Activated naive CD4-positive, alpha-beta T cell treated with anti-CD3 and anti-CD28 coated beads, Interleukin-2, amount 50 U/mL, for 16 hours (primary cell): ENCODE measurements around the gene DVL1.
"Not testable (repeated sequence)": the region's sequence is repeated elsewhere in the genome, so short reads cannot be mapped to it uniquely, and the experiment has no call there.

Experiments
- DNase-seq: peaks from one replicate; pipeline ENCODE4 v3.0.0-alpha.2; 2020

Gene DVL1

DNA sequence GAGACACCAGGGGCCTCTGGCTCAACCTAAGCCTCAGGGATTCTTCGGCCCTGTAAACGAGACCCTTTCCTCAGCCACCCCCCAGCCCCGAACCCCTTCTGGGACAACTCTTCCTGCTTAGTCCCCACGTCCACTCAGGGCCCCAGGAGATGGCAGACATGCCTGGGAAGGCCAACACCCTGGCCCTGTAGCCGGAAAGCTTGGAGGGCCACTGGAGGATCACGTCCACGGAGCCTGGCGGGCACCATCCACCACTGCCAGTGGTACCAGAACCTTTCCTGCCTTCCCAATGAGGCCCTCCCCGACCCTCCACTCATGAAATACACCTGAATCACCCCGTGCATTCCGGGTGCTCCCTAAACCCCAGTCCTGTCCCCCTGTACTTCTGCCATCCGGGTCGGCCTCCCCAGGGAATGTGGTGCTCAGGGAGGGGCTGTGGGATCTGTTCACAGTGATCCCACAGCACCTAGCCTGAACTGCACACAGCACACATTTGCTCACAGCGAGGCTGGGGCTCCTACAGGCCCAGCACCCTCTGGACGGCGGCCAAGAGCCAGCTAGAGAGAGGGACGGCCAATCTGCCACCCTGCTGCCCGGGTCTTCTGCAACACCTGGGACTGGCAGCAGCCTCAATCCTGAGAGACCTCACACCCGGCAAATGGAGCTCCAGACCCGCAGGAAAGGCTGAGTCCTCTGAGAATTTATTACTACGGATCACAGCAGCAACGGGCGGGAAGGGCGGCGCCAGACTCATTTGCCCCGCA is 24.0 kb upstream of the DVL1 start:
- no peak for DNase-seq

DNA sequence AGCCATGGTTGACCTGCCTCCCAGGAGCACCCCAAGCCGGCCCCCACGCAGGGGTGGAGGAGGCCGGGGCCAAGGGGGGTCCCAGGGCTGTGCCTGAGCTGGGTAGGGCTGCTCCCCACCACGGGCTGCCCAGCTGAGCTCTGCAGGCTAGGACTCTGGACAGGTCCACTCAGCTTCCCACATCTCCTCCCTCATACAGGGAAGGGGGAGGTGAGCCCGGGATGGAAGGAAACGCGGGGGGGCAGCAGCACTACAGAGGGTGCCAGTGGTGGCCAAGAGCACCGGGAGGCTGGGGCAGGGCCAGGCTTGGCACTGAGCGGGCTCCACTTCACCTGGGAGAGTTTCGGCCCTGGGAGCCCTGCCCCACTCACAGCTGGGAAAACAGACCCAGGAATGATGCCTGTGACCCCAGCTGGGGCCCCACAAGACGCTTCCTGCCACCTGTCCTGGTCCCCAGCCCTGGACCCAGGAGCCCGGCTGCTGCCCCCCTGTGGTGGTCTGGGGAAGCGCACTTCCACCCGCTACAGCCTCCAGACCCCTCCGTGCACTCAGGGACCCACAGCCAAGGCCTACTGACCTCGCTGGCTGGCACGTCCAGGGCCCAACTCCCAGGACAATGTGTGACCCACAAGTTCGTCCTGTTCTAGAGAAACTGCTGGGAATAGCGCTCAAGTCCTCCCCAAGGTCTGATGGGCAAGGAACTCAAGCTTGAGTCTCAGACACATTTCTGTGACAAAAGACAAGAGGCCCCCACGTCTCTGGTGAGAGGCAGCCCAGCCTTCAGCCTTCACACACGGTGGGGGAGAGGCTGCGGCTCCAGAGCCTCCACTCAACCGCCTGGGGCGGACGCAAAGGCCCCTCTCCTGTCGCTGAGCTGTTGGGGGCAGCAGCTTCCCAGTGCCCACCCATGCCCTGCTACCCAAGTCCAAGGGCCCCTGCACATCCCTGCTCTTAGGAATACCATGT is 22.8 kb upstream of the DVL1 start:
- DNase-seq = peak; percentile 77

DNA sequence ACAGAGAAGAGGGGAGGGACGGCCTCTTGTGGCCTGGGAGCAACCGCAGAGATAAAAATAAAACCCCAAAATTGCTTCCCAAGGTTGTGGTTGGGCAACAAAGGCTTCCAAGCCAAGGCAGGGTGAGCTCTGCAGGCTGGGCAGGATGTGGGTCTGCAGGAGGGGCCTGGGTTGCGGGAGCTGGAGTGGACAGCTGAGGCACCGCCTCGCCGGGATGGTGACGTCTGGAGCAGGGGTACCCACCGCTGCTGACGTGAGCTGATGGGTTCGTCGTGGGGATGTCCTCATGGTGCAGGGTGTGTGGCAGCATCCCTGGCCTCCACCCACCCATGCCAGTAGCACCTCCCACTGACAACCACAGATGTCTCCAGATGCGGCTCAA is 22.1 kb upstream of the DVL1 start:
- DNase-seq = no peak

DNA sequence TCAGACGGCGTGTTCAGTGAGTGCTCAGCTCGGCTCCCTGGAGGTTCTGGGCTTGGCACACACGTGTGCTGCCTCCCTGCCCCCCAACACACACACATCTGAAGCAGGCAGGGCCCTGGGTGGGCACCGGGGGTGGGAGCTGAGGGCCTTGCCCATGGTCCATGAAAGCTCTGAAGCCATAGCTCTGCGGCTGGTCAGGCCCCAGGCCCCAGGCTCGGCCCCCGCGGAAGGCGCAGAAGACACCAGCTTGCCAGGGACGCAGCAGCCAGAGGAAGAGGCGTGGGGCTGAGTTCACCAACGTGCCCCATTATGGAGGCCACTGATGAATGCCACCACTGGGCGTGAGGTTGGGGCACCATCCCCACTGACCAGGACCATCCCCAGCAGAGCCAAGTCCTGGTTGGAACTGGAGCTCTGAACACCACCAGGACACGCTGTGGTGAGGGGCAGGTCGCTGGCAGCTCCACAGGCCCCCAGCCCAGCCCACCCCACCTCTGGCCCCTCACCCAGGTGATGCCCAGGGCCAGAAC is 21.6 kb upstream of the DVL1 start:
- DNase-seq = no peak

GRCh38 chr1:1370094-1370493 is 20.9 kb upstream of the DVL1 start:
- DNase-seq = not testable (repeated sequence)

DNA sequence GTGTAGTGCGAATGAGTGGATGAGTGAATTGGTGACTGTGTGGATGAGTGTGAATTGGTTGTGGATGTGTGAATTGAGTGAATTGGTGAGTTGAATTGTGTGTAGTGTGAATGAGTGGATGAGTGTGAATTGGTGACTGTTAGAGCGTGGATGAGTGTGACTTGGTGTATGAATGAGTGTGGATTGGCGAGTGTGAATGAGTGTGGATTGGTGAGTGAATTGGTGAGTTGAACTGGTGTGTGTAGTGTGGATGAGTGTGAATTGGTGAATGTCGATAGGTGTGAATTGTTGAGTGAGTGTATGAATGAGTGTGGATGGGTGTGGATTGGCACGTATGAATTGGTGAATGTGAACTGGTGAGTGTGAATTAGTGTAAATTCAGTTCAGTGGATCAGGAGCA is 18.1 kb upstream of the DVL1 start:
- DNase-seq = no peak

GRCh38 chr1:1366699-1367066 is 17.5 kb upstream of the DVL1 start:
- DNase-seq = no peak

DNA sequence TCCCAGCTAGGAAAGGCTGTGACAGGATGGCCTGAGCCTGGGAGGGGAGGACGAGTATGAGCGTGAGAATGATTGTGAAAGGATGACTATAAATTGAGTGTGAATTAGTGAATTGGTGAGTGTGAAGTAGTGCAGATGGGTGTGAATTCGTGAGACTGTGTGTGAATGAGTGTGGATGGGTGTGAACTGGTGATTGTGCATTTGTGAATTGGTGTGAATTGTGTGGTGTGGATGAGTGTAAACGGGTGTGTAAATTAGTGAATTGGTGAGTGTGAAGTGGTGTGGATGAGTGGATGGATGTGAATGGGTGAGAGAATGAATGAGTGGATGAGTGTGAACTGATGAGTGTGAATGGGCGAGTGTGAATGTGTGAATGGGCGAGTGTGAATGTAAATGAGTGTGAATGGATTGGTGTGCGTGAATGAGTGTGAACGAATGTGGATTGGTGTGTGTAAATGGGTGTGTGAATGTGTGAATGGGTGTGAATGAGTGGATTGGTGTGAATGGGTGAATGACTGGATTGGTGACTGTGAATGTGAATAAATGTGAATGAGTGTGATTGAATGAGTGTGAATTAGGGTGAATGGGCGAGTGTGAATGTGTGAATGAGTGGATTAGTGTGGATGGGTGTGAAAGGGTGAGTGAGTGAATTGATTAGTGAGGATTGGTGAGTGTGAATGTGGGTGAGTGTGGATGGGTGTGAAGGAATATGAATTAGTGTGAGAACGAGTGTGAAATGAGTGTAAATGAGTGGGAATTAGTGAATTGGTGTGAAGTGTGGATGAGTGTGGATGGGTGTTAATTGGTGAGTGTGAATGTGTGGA is 16.9 kb upstream of the DVL1 start:
- no peak for DNase-seq

DNA sequence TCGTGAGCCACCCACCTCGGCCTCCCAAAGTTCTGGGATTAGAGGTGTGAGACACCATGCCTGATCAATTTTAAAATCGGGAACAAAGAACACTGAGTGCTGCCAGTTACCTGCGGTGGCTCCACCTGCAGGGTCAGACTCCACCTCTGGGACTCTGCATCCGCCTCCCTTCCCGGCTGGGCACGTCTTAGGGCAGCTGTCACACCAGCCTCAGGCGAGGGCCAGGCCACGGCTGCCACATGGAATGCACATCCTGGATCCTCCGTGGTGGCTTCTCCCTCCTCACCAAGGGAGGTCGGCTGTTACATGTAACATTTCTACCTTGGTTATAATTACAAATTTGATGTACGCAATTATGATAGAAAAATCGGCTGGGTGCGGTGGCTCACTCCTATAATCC is 15.0 kb upstream of the DVL1 start:
- DNase-seq = no peak

GRCh38 chr1:1361982-1362423 is 12.8 kb upstream of the DVL1 start:
- no peak for DNase-seq

DNA sequence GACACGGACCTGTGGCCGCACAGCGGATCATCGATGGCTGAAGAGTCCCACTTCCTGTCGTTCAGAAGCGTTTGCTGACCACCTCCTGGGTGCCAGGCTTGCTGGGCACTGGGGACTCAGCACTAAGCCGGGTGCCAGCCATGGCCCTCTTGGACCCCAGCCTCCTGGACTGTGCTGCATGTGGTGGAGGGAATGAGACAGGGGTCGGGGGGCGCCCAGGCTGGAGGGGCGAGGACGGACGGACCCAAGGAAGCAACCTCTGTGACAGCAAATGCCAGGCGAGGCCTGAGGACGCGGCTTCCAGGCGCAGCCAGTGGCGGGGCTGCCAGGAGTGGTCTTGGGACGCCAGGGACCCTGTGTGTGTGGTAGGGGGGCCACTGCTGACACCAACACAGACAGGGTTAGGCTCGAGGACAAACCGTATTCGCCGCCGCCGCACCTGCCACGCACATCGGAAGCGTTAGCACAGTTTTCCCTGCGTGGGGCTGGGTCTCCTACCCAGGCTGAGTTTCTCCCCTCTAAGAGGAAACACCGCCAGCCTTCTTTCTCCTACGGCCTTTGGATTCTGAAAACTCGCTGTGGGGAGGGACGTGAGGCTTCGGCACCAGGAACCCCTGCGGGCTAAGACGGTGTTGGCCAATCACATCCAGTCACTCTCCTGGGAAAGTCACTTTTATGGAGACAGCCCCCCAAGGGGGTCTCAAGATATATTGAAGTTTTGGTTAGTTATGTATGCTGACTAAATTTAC is 12.2 kb upstream of the DVL1 start:
- no peak for DNase-seq

DNA sequence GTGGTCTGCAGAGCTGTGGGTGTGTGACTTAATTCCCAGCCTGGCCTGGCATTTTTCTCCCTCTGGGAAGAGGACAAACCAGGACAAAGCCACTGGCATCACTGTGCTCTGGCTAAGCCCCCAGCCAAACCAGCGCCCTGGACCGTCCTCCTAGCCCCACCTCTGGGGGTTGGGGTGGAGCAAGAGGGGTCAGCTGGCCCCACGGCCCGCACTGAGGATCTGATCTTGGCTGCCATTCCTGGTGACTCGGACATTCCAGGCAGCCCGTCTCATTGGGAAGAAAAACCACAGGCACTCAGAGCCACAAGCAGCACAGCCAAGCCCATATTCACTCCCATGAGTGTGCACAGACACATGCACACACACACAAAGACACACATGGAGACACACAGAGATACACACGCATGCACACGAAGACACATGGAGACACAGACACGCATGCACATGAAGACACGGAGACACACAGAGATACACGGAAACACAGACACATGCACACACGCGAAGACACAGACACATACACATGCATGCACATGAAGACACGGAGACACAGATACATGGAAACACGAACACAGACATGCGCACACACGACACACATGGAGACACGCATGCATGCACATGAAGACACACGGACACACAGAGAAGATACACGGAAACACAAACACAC is 11.4 kb upstream of the DVL1 start:
- no peak for DNase-seq

DNA sequence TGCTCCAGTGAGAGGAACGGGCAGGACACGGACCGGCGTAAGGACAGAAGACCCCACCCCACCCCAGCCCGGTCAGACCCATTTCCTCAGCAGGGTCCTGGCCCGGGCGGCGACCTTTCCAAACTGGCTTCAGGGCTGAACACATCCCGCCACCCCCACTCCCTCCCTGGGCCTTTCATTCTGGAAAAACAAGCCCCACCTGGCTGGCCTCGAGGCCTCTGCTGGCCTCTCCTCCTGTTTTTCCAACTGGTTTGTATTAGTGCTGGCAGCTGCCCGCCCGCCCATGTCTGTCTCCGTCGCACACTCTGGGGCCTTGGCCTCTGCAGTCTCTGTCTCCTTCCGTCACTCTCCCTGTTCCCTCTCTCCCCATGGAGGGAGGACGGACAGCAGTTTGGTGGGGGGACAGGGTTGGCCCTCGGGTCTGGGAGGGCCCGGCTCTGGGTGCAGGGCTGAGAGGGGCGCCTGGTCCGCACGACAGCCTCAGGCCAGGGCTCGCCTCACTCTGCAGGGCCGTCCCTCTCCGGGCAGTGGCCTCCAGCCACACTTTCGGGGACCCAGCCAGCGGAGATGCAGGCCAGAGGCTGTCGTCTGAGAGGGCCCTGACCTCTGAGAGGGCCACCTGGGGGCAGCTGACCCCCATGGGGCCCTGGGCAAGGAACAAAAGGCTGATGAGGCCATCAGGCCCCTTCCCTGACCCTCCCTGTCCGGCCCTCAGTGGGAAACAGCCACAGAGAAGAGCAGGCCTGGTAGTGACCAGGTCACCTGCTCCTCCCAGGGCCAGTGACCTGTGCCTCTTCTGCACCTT is 10.6 kb upstream of the DVL1 start:
- no peak for DNase-seq

- no peak for DNase-seq
These were observed 10.1 kb upstream of the DVL1 start for GRCh38 chr1:1359308-1359663.

DNA sequence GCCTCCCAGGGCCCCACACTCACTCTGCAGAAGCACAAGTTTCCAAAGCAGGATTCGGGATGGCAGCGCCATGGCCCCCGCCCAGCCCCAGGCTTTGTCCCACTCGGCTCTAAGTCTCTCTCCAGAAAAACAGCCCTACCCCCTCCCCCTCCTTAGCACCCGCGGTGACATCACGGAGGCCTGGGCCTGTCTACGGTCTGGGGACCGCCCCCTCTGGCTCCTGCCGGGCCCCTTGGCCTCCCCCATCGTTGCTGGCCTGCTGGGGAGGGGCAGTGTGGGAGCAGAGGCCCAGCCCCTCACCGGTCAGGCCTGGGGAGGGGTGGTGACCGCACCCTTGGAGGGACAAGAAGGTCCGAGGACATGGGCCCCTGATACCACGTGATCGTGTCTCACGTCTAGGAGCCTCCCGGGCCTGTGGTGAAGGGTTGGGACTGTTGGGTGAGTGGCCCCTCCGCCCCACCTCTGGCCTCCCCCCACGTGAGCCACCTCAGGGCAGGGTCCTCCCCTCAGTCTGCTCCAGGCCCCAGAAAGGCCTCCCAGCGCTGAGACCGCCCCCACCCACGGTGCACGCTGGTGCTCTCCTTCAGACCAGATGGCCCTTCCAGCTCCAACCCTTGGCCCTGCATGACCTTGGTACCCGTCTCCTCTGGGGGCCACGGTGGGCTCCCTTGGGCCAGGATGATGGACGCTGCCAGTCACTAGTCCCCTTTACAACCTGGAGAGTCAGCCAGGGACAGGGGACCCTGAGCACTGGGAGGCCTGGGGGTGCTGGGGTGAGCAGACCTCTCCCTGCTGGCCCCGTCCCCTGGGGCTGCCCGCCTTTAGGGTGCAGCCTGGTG is 9.4 kb upstream of the DVL1 start, which contains the start of gene MXRA8:
Gene MXRA8 (minus strand): TSS at position 123 of the 839 bp plus-strand sequence. CDS start 51 bp downstream, at position 72.
- DNase-seq = no peak

DNA sequence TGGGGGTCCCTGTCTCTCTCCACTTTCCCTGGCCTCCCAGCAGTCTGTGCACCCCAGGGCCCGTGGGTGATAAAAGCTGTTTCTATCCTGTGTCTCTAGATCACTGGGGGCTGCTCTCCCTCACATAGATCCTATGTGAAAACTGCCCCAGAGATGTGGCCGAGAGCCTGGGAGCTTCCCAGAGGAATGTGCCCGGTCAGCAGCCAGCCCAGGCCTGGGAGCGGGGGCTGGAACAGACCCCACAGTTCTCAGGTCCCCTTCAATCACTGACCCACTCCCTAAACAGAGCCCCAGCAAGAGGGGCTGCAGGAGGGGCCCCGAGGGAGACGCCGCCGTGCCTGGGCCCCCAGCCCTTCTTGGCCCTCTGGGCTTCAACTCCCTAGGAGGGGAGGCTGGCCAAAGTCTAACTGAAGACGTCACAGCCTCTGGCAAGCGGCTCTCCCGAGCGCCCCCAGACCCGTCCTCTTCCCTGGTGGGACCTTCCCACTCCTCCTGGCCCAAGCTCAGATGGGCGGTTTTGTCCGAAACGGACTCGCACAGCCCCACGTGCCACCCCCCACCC is 8.7 kb upstream of the DVL1 start:
- DNase-seq = no peak

- no peak for DNase-seq
These were observed 7.7 kb upstream of the DVL1 start for GRCh38 chr1:1356796-1357401.

DNA sequence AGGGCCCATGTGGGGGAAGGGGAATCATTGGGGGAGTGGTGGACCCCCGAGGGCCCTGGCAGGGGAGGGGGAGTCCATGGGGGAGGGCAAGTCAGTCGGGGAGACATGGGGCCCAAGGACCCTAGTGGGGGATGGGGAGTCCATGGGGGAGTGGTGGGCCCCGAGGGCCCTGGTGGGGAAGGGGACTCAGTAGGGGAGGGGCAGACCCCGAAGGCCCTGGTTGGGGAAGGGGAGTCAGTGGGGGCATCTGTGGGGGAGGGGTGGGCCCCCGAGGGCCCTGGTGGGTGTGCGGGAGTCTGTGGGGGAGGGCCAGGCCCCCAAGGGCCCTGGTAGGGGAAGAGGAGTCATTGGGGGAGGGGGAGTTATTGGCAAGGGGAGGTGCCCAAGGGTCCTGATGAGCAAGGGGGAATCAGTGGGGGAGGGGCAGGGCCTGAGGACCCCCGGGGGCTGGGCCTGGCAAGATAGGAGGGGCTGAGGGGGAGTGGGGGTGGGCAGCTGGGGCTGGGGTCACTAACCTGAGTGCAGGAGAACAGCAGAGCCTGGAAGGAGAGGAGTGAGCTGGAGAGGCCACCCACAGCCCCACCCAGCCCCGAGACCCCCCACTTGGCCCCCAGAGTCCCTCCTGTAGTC is 7.1 kb upstream of the DVL1 start:
- no peak for DNase-seq
